ENCODE results near the gene ELF2.
"Not testable (repeated sequence)": the region's sequence is repeated elsewhere in the genome, so short reads cannot be mapped to it uniquely, and the experiment has no call there.

ELF2 gene

GRCh38 chr4:139035650-139036049, 141.4 kb downstream of the ELF2 start:
- TF ChIP-seq CTCF (conservative IDR thresholded peaks at IDR 0.05; ENCODE audit: low read length), result no peak
- H3K4me3 ChIP-seq (ENCODE audit: low read length), result no peak overlapping the region
- no peak for DNase-seq (ENCODE audit: low read depth)

GRCh38 chr4:139030614-139031235, 146.3 kb downstream of the ELF2 start:
- TF ChIP-seq CTCF (conservative IDR thresholded peaks at IDR 0.05; ENCODE audit: low read length), result peak; percentile 96
- DNase-seq (ENCODE audit: low read depth), result peak; percentile 81
- no peak overlapping the region for H3K4me3 ChIP-seq (ENCODE audit: low read length)

- DNase-seq (ENCODE audit: low read depth); H3K4me3 ChIP-seq (ENCODE audit: low read length): not testable (repeated sequence)
These were observed 147.1 kb downstream of the ELF2 start for GRCh38 chr4:139029866-139030363.

- DNase-seq (ENCODE audit: low read depth), result no peak
- TF ChIP-seq CTCF (conservative IDR thresholded peaks at IDR 0.05; ENCODE audit: low read length), result no peak
- H3K4me3 ChIP-seq (ENCODE audit: low read length), result no peak overlapping the region
These were observed 148.8 kb downstream of the ELF2 start for GRCh38 chr4:139028191-139028661.

- TF ChIP-seq CTCF (conservative IDR thresholded peaks at IDR 0.05; ENCODE audit: low read length), result no peak
- DNase-seq (ENCODE audit: low read depth), result no peak
- H3K4me3 ChIP-seq (ENCODE audit: low read length), result no peak overlapping the region
These were observed 149.2 kb downstream of the ELF2 start for GRCh38 chr4:139027776-139028175.

GRCh38 chr4:139025841-139026240, 151.2 kb downstream of the ELF2 start:
- DNase-seq (ENCODE audit: low read depth), result no peak
- TF ChIP-seq CTCF (conservative IDR thresholded peaks at IDR 0.05; ENCODE audit: low read length), result no peak
- H3K4me3 ChIP-seq (ENCODE audit: low read length), result no peak overlapping the region

GRCh38 chr4:139024686-139025085, 152.3 kb downstream of the ELF2 start:
- TF ChIP-seq CTCF (conservative IDR thresholded peaks at IDR 0.05; ENCODE audit: low read length), result no peak
- no peak overlapping the region for H3K4me3 ChIP-seq (ENCODE audit: low read length)
- DNase-seq (ENCODE audit: low read depth), result no peak

Data from AG10803 (cell line).